ENCODE results near the gene SEPTIN12.
A peak's percentile ranks its signal among the peaks of the same experiment; 100 is the strongest.
"Not testable (repeated sequence)": the region's sequence is repeated elsewhere in the genome, so short reads cannot be mapped to it uniquely, and the experiment has no call there.

SEPTIN12 gene

GRCh38 chr16:4801962-4802658, 14.0 kb upstream of the SEPTIN12 start, which contains the start of gene ROGDI:
Gene ROGDI (minus strand): TSS chr16:4802633. CDS start chr16:4802571, 62 bp downstream.
- peak; percentile 6 to 13 for DNase-seq

- no peak for DNase-seq
Measured at GRCh38 chr16:4801051-4801961, 13.2 kb upstream of the SEPTIN12 start.

- peak; percentile 13 to 35 for DNase-seq
Measured at GRCh38 chr16:4800290-4801041, 12.3 kb upstream of the SEPTIN12 start.

- no peak for DNase-seq
Measured at GRCh38 chr16:4799171-4799855, 11.2 kb upstream of the SEPTIN12 start.

- no peak for DNase-seq
Measured at GRCh38 chr16:4798456-4798855, 10.3 kb upstream of the SEPTIN12 start.

DNA sequence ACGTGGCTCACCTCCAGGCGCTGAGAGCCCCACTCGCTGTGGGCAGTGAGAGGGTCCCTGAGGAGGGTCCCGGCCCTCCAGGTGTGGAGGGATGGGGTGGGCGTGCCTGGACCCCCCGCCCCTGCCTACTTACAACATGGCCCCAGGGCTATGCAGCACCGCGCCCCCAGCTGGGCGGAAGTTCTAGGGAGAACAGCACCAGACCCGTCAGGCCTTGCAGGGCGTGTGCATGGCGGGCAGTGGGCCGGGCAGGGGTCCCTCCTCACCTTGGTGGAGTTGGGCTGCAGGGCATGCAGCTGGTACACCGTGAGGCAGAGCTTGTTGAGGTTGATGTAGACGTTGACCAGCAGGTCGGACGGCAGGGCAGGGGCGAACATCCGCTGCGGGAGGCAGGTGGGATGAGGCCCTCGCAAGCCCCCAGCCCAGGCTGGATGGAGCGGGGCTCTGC, 9.7 kb upstream of the SEPTIN12 start:
- no peak for DNase-seq

GRCh38 chr16:4796982-4797804, 9.0 kb upstream of the SEPTIN12 start:
- DNase-seq = no peak

DNA sequence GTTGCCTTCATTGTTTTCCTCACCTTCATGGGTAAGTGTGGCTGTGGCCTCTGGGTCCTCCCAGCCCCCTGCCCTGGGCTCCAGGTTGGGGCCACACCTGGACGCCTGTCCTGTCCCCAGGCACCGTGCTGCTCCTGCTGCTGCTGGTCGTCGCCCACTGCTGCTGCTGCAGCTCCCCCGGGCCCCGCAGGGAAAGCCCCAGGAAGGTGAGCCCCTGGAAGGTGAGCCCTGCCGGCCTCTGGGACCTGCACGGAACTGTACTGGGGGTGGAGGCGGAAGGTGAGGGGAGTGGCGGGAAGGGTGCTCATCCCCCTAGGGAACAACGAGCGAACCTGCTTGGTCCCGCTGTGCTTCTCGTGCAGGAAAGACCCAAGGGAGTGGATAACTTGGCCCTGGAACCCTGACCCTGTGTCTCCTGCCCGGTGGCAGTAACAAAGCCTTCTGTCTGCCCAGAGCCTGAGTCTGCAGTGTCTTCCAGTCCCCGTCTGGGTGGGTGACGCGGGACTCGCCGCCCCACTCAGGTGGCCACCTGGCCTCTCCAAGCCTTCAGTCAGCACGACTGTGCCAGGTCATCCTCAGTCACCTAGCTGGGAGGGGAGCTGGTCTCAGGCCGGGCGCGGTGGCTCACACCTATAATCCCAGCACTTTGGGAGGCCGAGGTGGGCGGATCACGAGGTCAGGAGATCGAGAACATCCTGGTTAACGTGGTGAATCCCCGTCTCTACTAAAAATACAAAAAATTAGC, 7.9 kb upstream of the SEPTIN12 start:
- DNase-seq = no peak

DNA sequence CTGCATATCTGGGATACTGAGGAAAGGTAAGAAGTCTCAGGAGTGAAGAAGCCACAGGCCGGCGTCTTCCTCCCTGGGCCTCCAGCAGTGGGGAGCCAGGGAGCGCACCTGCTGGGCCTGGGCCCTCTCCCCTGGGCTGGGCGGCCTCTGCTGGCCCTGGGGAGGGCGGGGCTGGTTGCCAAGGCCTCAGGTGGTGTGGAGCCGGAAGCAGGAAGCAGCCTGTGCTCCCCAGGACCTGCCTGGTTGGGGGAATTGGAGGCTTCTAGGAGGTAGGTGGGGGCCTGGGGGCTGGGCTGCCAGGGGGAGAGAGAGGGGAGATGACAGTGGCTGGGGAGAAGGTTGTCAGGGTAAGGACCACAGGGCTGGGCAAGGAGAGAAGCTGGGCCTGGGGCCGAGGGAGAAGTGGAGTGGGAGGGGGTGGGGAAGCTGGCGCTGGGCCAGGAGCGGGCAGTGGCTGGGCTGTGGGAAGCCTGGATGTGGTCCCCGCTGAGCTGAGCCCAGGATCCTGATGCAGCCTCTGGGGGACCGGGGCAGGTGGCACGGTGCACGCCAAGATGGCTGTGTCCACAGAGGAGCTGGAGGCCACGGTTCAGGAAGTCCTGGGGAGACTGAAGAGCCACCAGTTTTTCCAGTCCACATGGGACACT, 7.2 kb upstream of the SEPTIN12 start, which contains the start of gene SMIM22:
Gene SMIM22 (plus strand): TSS at position 189 of the 647 bp plus-strand sequence. CDS start 366 bp downstream, at position 555.
- no peak for DNase-seq

GRCh38 chr16:4792951-4793513, 4.9 kb upstream of the SEPTIN12 start:
- DNase-seq = no peak

GRCh38 chr16:4790871-4791270, 2.7 kb upstream of the SEPTIN12 start:
- DNase-seq = peak in 1 of 2 donors; percentile 40

- DNase-seq = no peak
Measured at GRCh38 chr16:4790261-4790660, 2.1 kb upstream of the SEPTIN12 start.

DNA sequence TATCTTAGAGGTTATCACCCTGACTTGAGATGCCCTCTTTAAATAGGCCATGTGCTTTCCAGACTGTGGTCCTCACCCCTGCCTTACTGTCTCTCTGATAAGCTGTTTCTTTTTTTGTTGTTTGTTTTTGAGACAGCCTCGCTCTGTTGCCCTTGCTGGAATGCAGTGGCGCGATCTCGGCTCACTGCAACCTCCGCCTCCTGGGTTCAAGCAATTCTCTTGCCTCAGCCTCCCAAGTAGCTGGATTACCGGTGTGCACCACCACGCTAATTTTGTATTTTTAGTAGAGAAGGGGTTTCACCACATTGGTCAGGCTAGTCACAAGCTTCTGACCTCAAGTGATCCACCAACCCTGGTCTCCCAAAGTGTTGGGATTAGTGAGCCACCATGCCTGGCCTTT, 765 bp upstream of the SEPTIN12 start:
- DNase-seq = no peak

DNA sequence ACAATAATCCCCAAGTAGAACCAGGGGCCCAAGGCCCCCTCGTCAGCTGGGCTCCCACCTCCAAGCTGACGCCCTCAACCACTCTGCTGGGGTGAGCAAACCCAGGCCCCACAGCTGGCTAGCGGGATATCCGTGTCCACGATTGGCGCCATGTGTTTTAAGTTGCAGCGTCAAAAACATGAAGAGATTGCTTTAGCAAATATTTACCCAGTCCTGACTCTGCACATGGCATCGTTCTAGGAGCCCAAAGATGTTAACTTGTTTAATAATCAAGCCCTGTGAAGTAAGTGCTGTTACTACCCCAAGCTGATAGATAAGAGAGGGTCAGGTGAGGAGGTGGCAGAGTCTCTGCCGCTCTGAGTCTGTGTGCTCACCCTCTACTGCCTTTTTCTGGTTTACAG, 344 bp upstream of the SEPTIN12 start:
- no peak for DNase-seq

DNA sequence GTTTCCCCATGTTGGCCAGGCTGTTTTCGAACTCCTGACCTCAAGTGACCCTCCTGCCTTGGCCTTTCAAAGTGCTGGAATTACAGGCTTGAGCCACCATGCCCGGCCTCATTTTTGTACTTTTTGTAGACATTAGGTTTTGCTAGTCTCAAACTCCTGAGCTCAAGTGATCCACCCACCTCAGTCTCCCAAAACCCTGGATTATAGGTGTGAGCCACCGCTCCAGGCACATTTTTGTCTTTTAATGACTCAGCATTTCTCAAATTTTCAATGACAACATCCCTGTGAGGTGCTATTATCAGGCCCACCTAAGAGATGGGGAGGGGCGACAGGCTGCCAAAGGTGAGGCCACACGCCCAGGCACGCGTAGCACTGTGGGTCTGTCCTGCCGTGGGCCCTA, 1.1 kb downstream of the SEPTIN12 start:
- no peak for DNase-seq

DNA sequence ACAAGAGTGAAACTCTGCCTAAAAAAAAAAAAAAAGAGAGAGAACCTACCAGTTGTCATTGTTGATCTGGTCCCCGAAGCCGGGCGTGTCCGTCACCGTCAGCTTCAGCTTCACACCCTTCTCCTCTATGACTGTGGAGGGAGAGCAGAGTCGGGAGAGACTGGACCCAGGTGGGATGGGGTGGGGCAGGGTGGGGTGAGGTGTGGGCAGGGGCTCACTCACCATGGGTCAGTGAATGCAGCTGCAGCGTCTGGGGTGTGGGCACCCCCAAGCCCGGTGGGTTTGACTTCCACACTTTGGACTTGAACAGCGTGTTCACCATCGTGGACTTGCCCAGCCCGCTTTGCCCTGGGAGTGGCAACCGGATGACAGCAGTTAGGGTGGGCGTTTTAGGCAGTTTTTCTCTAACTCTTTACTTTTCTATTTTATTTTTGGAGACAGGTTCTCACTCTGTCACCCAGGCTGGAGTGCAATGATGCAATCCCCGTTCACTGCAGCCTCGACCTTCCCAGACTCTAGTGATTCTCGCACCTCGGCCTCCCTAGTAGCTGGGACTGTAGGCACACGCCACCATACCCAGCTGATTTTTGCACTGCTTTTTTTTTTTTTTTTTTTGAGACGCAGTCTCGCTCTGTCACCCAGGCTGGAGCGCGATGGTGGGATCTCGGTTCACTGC, 2.2 kb downstream of the SEPTIN12 start:
- no peak for DNase-seq

GRCh38 chr16:4784444-4784987, 3.6 kb downstream of the SEPTIN12 start:
- not testable (repeated sequence) for DNase-seq

DNA sequence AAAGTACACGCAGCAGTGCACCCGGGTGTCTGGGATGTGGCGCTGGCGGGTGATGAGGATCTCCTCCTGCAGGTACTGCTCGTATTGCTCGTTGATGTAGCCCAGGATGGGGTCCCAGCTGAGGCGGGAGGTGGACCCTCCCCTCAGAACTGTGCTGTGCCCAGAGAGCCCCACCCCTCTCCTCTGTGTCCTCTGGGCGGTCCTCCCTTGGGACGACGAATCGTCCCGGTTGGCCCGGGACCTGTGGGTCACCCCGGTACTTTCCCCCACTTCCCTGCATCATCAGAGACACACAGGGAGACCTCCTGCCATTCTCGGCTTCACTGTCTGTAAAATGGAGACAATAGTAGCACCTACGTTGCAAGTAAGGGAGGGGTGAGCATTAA, 4.2 kb downstream of the SEPTIN12 start:
- DNase-seq = no peak

Measured in inflammatory macrophage treated with lipopolysaccharide for 1 hour (primary cell).